ENCODE results near the gene TRIM52.
"Not testable (repeated sequence)": the region's sequence is repeated elsewhere in the genome, so short reads cannot be mapped to it uniquely, and the experiment has no call there.

The TRIM52 gene

DNA sequence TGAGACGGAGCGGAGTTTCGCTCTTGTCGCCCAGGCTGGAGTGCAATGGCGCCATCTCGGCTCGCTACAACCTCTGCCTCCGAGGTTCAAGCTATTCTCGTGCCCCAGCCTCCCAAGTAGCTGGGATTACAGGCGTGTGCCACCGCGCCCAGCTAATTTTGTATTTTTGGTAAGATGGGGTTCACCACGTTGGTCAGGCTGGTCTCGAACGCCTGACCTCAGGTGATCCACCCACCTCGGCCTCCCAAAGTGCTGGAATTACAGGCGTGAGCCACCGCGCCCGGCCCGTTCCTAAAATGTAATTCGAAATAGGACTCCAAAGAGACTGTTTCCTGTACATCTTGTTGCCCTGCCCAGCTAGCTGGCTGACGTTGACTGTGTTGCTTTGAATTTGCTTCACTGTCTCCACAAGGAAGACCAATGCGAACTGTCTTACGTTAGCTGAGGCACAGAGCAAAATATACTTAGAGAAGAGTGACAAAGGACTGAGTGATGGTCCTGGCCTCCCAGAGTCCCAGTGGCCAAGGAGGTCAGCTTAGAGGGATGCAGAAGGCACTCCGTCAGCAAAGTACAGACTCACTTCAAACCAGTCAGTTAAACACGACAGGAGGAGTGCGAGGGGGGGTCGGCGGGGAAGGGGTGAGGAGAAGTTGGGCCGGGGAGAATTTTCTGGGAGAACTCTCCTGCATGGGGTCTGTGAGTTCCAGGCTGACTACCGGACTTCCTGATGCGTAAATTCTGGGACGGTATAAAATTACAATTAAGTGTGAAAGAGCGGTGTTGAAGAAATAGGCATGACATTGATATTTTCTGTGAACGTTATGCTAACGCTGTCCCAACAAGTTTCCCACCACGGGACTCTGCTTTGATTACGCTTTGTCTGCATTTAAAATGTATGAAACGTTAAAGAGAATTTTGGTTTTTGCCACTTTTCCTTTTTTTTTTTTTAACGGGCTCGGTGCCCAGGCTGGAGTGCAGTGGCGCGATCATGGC is 44.6 kb downstream of the TRIM52 start:
- DNase-seq (ENCODE audit: low read depth): no peak

DNA sequence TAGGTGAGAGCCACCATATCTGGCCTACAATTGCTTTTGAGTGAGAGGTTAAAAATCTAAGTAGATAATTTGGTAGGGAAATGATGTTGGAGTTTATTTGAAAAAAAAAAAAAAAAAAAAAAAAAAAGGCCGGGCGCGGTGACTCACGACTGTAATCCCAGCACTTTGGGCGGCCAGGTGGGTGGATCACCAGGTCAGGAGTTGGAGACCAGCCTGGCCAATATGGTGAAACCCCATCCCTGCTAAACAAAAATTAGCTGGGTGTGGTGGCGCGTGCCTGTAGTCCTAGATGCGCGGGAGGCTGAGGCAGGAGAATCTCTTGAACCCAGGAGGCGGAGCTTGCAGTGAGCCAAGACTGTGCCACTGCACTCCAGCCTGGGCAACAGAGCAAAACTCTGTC is 46.7 kb downstream of the TRIM52 start:
- not testable (repeated sequence) for DNase-seq (ENCODE audit: low read depth)

DNA sequence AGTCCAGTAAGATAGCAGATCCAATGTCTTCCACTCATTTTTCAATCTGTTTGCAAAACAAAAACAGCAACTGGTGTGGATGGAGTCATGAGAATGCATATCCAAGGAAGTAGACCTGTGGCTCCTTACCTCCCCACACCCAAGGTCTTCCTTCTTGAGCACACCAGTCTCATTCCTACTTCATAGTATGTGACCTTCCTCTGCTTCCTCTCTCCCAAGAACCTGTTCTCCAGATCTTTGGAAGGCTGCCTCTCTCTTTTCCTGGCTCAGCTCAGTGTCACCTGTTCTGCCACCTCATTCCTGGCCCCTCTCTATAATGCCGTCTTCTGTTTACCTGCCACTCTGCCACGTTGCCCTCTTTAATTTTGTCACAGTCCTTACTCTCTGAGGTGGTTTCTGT is 48.0 kb downstream of the TRIM52 start:
- no peak for DNase-seq (ENCODE audit: low read depth)

DNA sequence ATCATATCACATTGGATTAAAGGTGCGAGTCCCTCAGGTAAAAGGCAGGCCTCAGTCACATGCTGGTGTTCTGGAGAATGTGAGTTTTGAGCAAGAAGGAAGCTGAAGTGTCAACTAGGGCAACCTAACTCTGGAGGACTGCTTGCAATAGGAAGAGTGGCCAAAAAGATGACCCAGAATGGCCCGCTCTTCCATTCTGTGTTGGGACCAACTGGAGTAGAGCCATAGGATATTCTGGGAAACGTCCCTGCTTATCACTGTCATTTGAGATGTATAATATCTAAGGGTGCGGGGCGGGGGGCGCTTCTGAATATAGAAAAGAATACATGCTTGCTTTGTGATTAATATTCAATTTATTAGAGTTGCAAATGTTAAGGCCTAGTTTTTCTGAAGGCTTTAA is 48.9 kb downstream of the TRIM52 start:
- DNase-seq (ENCODE audit: low read depth): no peak

DNA sequence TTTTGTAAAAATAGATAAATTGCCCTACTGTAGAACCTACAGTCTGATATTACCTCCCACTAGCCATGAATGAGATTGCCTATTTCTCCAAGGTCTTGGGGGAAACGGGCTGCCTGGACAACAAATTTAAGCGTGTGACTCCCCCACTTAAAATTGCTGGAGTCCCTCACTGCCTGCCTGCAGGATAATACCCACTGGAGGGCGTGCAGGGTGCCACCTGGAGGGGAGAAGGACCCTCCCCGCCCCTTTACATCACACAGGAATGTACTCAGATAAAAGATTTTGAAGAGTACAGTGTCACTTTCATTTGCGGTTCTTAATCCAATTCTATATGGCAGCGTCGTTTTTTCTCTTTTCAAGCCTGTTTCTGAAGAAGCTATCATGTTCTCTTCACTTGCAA is 49.7 kb downstream of the TRIM52 start:
- no peak for DNase-seq (ENCODE audit: low read depth)

DNA sequence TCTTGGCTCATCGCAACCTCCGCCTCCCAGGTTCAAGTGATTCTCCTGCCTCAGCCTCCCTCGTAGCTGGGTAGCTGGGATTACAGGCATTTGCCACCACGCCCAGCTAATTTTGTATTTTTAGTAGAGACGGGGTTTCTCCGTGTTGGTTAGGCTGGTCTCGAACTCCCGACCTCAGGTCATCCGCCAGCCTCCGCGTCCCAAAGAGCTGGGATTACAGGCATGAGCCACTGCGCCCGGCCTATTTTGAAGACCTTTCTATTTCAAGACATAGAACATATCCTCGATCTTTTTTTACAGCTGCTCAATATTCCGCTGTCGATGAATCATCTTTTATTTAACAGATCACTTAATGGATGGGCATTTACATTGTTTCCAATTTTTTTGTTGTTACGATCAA is 50.2 kb downstream of the TRIM52 start:
- DNase-seq (ENCODE audit: low read depth): not testable (repeated sequence)

DNA sequence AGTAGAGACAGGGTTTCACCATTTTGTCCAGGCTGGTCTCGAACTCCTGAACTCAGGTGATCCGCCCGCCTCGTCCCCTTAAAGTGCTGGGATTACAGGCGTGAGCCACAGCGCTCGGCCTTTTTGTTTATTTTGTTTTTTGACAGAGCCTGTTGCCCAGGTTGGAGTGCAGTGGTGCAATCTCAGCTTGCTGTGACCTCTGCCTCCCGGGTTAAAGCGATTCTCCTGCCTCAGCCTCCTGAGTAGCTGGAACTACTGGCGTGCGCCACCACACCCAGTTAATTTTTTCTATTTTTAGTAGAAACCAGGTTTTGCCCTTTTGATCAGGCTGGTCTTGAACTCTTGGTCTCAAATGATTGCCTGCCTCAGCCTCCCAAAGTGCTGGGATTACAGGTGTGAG is 50.8 kb downstream of the TRIM52 start:
- not testable (repeated sequence) for DNase-seq (ENCODE audit: low read depth)

DNA sequence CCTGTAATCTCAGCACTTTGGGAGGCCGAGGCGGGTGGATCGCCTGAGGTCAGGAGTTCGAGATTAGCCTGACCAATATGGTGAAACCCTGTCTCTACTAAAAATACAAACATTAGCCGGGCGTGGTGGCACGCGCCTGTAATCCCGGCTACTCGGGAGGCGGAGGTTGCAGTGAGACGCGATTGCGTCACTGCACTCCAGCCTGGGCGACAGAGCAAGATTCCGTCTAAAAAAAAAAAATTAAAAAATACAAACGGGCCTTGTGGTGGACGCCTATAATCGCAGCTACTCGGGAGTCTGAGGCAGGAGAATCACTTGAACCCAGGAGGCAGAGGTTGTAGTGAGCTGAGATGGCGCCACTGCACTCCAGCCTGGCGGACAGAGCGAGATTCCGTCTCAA is 51.9 kb downstream of the TRIM52 start:
- DNase-seq (ENCODE audit: low read depth): not testable (repeated sequence)

DNA sequence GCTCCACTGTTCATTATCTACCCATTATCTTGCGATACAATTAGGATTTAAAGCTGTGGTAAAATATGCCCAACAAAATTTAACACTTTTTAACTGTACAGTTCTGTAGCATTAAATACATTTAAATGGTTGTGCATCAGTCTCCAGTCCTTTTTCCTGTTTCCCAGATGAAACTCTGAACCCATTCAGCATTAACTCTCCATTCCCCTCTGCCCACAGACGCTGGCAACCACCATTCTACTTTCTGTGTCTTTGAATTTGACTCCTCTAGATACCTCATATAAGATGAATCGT is 53.0 kb downstream of the TRIM52 start:
- no peak for DNase-seq (ENCODE audit: low read depth)

DNA sequence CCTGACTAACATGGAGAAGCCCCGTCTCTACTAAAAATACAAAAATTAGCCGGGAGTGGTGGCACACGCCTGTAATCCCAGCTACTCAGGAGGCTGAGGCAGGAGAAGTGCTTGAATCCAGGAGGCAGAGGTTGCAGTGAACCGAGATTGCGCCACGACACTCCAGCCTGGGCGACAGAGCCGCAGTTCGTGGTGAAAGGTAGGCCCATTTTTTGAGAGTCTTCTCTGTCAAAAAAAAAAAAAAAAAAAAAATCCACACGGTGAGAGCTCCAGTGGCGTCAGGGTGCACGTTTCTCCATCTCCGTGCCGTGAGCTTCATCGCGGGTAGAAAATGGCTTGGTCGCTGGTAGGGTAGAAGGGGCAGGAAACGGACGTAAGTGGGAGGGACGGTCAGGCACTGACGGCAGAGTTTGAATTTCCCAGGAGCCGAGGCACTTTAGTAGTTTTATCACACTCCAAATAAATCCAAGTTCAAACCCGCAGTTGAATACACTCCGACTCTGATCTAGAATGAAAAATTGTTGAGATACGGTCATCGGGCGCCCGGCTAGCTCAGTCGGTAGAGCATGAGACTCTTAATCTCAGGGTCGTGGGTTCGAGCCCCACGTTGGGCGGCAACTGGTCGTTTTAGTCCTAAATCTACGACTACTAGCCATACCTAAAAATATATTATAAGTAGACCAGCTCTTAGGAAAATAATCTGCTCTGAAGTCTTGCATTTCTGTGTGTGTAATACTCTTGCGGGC is 53.6 kb downstream of the TRIM52 start:
- DNase-seq (ENCODE audit: low read depth): peak; percentile 61

DNA sequence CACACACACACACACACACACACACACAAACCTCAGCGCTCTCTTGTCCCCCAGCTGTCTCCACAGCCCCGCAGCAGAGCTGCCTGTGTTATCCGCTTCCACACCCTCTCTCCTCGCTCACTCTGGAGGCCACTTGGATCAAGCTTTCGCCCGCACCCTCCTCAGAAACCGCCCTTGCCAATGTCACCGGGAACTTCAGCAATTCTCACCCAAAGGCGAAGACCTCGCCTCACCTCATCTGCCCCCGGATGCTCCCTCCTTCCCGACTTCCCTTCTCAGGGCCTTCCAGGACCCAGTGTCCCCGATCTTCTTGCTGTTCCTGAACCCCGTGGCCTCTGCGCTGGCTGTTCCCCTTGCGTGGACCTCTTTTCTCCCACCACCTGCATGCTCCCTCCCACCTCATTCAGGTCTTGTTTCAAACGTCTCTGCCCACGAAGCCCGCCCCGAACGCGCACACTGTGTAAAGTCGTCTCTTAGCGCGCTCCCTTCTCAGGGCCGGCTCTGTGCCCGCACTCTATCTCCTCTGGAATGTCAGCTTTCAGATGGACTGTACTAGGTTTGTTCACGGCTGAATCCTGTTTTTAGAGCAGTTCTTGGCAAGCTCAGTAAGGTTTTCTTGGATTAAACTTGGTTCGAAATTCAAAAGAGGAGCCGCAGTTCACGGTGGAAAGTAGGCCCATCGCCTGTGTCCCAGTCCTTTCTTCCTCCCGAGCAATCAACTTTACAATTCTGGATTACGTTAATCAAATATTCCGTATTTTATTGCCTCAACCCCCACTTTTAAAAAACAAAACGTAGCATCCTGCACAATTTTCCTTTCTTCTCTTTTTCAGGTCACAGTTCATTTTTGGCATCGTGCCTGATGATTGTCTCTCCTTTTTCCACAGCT is 54.9 kb downstream of the TRIM52 start:
- no peak for DNase-seq (ENCODE audit: low read depth)

Data from T follicular helper cell (primary cell).